Uterus (tissue), 2 donors: ENCODE results near the gene SPATS2L.

Source experiments
- CTCF ChIP-seq, 4 experiments: fragments of 200-600 bp in 2 of 4; fragments of 450-650 bp in 2 of 4; sonication (generic) in 2 of 4; IDR thresholded peaks; one replicate each; pipeline ENCODE4 v1.5.1; 2016 to 2019; ENCODE audit warnings: antibody characterized with exemption in 4 of 4, mild to moderate bottlenecking in 2 of 4, moderate library complexity in 1 of 4
- POLR2A ChIP-seq, 2 donors: fragments of 450-650 bp; IDR thresholded peaks; one replicate each; pipeline ENCODE4 v1.6.1; 2016; ENCODE audit warnings: antibody characterized with exemption in 2 of 2, mild to moderate bottlenecking in 1 of 2, moderate library complexity in 1 of 2

- TF ChIP-seq CTCF (IDR thresholded peaks at IDR 0.05) (no peak), POLR2A (IDR thresholded peaks at IDR 0.05) (no peak)
These were observed 46.6 kb downstream of the SPATS2L start for GRCh38 chr2:200353120-200353519.
